ENCODE results near the gene SH2D6. TPM values are rescaled to one million over a fixed set of nuclear protein-coding genes. Genes with fewer than 3 reads are reported as not detected.

Gene SH2D6
- total RNA-seq, 2 experiments from 2014 or later, result 0.77 to 0.96 TPM

DNA sequence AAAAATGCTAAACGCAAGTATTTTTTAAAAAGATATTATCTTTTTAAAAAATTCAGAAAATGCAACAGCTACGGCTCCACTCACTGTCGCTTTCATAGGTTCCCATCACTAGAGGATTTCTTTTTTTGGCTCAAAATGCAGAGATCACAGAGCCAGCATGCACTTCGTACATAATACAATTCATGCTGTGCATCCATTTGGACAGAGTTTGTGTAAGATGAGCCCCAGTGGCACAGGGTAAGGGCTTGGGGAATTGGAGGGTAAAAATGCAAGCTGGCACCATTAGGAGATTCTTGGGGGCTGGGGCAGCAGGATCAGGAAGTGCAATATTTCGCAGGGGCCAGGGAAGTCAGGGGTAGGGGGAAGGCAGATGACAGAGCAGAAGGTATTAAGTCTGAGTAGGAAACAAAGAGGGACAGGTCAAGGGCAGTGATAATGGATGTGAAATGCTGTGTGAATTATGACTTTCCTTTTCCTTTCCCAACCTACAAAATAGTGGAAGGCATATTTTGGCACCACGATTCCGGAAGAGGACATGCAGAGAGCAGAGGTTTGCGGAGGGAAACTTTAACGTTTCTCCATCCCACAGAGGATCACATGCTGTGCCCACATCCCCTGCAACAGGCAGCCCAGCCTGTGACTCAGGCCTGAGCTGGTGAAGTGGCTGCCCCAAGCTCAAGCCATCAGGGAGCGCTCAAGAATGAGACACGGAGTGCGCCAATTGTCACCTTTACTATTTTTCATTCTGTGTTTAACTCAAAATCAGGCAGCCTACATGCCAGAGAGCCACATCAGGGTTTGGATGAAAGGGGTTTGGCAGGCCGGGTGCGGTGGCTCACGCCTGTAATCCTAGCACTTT is 13.1 kb upstream of the SH2D6 start:
- Mint-ChIP-seq H3K36me3 (ENCODE audit: low read depth) (peaks cover 7% of the 10 kb centered on the region), H3K4me1 (ENCODE audit: low read depth) (peaks cover 35% of the 10 kb centered on the region), H3K27me3 (no peaks in the 10 kb centered on the region), H3K9me3 (peaks cover 9% of the 10 kb centered on the region), H3K4me3 (peak overlapping the region; percentile 26), H3K27ac (peak overlapping the region; percentile 52)
- intact Hi-C loops (cut with micrococcal nuclease), result no loop called here
- TF ChIP-seq CTCF (IDR thresholded peaks at IDR 0.05), result no peak
- POLR2A ChIA-PET, result interaction anchor here (0.6 to 1.6 kb wide), 4 partner anchors 9 to 158 kb away, joined by 3 to 5 read pairs (median 3); partner anchors contain the start of gene GGCX
- peak; percentile 88 for ATAC-seq
- DNase-seq, result peak; percentile 80
- CTCF ChIA-PET, result interaction anchor here (0.7 to 1.2 kb wide), 3 partner anchors 14 to 72 kb away, joined by 3 read pairs; no protein-coding TSS in a partner anchor

DNA sequence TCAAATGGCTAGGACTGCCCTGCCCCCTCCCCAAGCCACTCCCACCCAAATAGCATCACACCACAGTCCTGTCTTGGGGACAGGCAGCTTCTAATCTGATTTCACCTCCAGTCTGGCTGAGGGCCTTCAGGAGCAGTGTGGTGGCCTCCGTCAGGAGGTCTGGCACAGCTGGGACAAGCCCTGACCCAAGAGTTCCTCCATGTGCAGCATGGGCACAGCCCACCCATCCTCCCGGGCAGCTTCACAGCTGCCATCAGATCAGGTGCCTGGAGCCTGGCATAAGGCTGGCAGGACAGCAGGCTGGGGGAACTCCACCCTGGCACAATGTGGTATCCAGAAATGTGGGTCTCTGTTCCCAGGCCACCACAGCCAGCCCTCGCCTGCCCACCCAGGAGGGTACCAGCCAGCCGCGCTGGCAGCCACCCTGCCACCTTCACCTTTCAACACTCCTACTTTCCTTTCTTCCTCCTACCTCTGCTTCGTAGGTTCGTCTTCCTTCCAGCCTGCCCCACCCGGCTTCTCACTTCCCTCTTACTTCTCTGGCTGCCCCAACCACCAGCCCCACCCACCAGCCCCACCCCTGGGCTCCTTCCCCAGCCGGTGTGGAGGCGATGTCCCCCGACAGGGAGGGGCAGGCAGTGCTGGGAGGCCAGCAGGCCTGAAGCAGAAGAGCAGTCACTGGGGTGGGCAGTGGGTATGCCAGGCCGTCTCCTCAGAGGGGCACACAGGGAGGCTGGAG is 8.5 kb upstream of the SH2D6 start, which contains the start of gene CAPG:
CAPG (minus strand) TSS at position 522 of the 739 bp plus-strand sequence. CDS start 8,221 bp downstream, outside the sequence.
- peaks cover 49% of the 10 kb centered on the region for H3K4me1 Mint-ChIP-seq (ENCODE audit: low read depth)
- peak; percentile 21 for ATAC-seq
- H3K27me3 Mint-ChIP-seq, result no peaks in the 10 kb centered on the region
- no peak for TF ChIP-seq CTCF (IDR thresholded peaks at IDR 0.05)
- no peaks in the 10 kb centered on the region for H3K36me3 Mint-ChIP-seq (ENCODE audit: low read depth)
- H3K9me3 Mint-ChIP-seq, result no peaks in the 10 kb centered on the region
- no peak within 1 kb of the TSS for H3K27ac Mint-ChIP-seq
- peak; percentile 61 for DNase-seq
- POLR2A ChIA-PET, result interaction anchor here (0.5 to 15.2 kb wide), 3 partner anchors 107 to 143 kb away, joined by 3 to 331 read pairs (median 3); partner anchors contain the start of gene MAT2A
- H3K4me3 Mint-ChIP-seq, result peak within 1 kb of the TSS; percentile 45
- intact Hi-C loops (cut with micrococcal nuclease), result no loop called here
- CTCF ChIA-PET, result interaction anchor here (2.6 kb wide), 1 partner anchor 9 kb away, joined by 13 read pairs; the partner anchor contains the start of gene SH2D6

- Mint-ChIP-seq H3K27ac (no peak overlapping the region), H3K27me3 (no peaks in the 10 kb centered on the region), H3K9me3 (no peaks in the 10 kb centered on the region), H3K4me1 (ENCODE audit: low read depth) (peaks cover 44% of the 10 kb centered on the region), H3K36me3 (ENCODE audit: low read depth) (no peaks in the 10 kb centered on the region), H3K4me3 (peak overlapping the region; percentile 45)
- ChIA-PET POLR2A (interaction anchor here (1.2 to 15.2 kb wide), 2 partner anchors 83 to 134 kb away, joined by 3 to 331 read pairs; partner anchors contain the start of genes MAT2A and TGOLN2), CTCF (interaction anchor here (1.0 kb wide), 1 partner anchor 9 kb away, joined by 4 read pairs; no protein-coding TSS in a partner anchor)
- TF ChIP-seq CTCF (IDR thresholded peaks at IDR 0.05), result no peak
- intact Hi-C loops (cut with micrococcal nuclease), result no loop called here
- ATAC-seq (no peak), DNase-seq (peak; percentile 29)
Observed at GRCh38 chr2:85410584-85411404, 7.7 kb upstream of the SH2D6 start.

GRCh38 chr2:85411405-85411748 is 7.1 kb upstream of the SH2D6 start:
- Mint-ChIP-seq H3K27me3 (no peaks in the 10 kb centered on the region), H3K4me3 (no peak overlapping the region), H3K27ac (no peak overlapping the region), H3K4me1 (ENCODE audit: low read depth) (peaks cover 39% of the 10 kb centered on the region), H3K9me3 (no peaks in the 10 kb centered on the region), H3K36me3 (ENCODE audit: low read depth) (no peaks in the 10 kb centered on the region)
- POLR2A ChIA-PET, result interaction anchor here (1.2 to 15.2 kb wide), 2 partner anchors 83 to 133 kb away, joined by 3 to 331 read pairs; partner anchors contain the start of genes MAT2A and TGOLN2
- DNase-seq (no peak), ATAC-seq (no peak)
- TF ChIP-seq CTCF (IDR thresholded peaks at IDR 0.05), result no peak
- intact Hi-C loops (cut with micrococcal nuclease), result no loop called here
- CTCF ChIA-PET, result interaction anchor here (1.0 kb wide), 1 partner anchor 9 kb away, joined by 4 read pairs; no protein-coding TSS in a partner anchor
